SU-DHL-6 (cell line): Measurements from ENCODE around the gene OLIG1.

Experiments
- H2AFZ ChIP-seq: fragments of 200-600 bp; sonication (generic); 2 replicates; pipeline ENCODE4 v1.6.1; 2014; ENCODE audit warnings: low read depth, mild to moderate bottlenecking, moderate library complexity, mixed read lengths, antibody characterized with exemption, low read length; ENCODE audit not compliant: severe bottlenecking
- H3F3A ChIP-seq: fragments of 200-600 bp; shearing (Covaris generic); 2 replicates; pipeline ENCODE4 v1.6.0; 2016; ENCODE audit warnings: antibody characterized with exemption, mild to moderate bottlenecking; ENCODE audit not compliant: insufficient read depth
- H3K27ac ChIP-seq: fragments of 200-600 bp; sonication (generic); 2 replicates; pipeline ENCODE4 v1.5.1; 2016; ENCODE audit warnings: low read depth, mild to moderate bottlenecking, low read length, moderate library complexity, mixed read lengths
- H3K27me3 ChIP-seq: fragments of 200-600 bp; sonication (generic), shearing (Covaris generic); 2 replicates; pipeline ENCODE4 v1.6.0; 2014; ENCODE audit warnings: mild to moderate bottlenecking, low read length
- H3K36me3 ChIP-seq: fragments of 200-600 bp; sonication (generic); 2 replicates; pipeline ENCODE4 v1.6.1; 2014; ENCODE audit warnings: mild to moderate bottlenecking, low read length, mixed read lengths
- H3K4me2 ChIP-seq: fragments of 300-600, 200-600 bp; shearing (Covaris generic), sonication (generic); 2 replicates; pipeline ENCODE4 v1.6.0; 2014; ENCODE audit warnings: low read length, low read depth, mild to moderate bottlenecking; ENCODE audit not compliant: poor library complexity, severe bottlenecking
- H3K4me3 ChIP-seq: fragments of 200-600 bp; sonication (generic); 2 replicates; pipeline ENCODE4 v1.5.1; 2014; ENCODE audit warnings: antibody characterized with exemption, low read length, mild to moderate bottlenecking, mixed read lengths; ENCODE audit not compliant: insufficient read depth, poor library complexity, severe bottlenecking
- H3K79me2 ChIP-seq: fragments of 200-600 bp; sonication (generic); 2 replicates; pipeline ENCODE4 v1.6.1; 2014; ENCODE audit warnings: mild to moderate bottlenecking, low read length, moderate library complexity; ENCODE audit not compliant: insufficient read depth
- H3K9ac ChIP-seq: fragments of 200-600 bp; sonication (generic); 2 replicates; pipeline ENCODE4 v1.7.0; 2014; ENCODE audit warnings: mild to moderate bottlenecking, low read length
- H3K9me2 ChIP-seq: fragments of 200-600 bp; sonication (generic); replicated peaks from 2 replicates; pipeline ENCODE4 v1.6.1; 2014; ENCODE audit warnings: low read length; ENCODE audit not compliant: insufficient read depth
- H3K9me3 ChIP-seq: fragments of 200-600 bp; sonication (generic); 2 replicates; pipeline ENCODE4 v1.6.1; 2014; ENCODE audit warnings: low read length, mixed read lengths; ENCODE audit not compliant: insufficient read depth
- H4K20me1 ChIP-seq: fragments of 200-600 bp; sonication (generic); 2 replicates; pipeline ENCODE4 v1.6.1; 2014; ENCODE audit warnings: low read depth, mild to moderate bottlenecking, antibody characterized with exemption, low read length, moderate library complexity, mixed read lengths
- EZH2phosphoT487 ChIP-seq: fragments of 200-600 bp; sonication (generic), shearing (Covaris generic); conservative IDR thresholded peaks from 2 replicates; pipeline ENCODE4 v1.6.1; 2018; ENCODE audit warnings: mild to moderate bottlenecking, antibody characterized with exemption, low read length, moderate library complexity, mixed read lengths
- TF ChIP-seq, protein P1 (sequence below): fragments of 200-600 bp; sonication (generic); IDR thresholded peaks from one replicate; pipeline ENCODE4 v1.5.1; 2017; ENCODE audit warnings: antibody characterized with exemption, mild to moderate bottlenecking, low read length, moderate library complexity; ENCODE audit not compliant: insufficient read depth, poor library complexity, severe bottlenecking

The OLIG1 gene

GRCh38 chr21:33057385-33057940 lies 12.5 kb upstream of the OLIG1 start:
- Histone ChIP-seq H3K9ac (no peak overlapping the region), H3K9me2 (no peaks in the 10 kb centered on the region), H3F3A (no peaks in the 10 kb centered on the region), H4K20me1 (no peaks in the 10 kb centered on the region), H3K27ac (no peak overlapping the region), H3K36me3 (no peaks in the 10 kb centered on the region), H3K27me3 (no peaks in the 10 kb centered on the region), H3K4me2 (no peak overlapping the region), H3K9me3 (no peaks in the 10 kb centered on the region), H2AFZ (no peak overlapping the region), H3K4me3 (no peak overlapping the region), H3K79me2 (no peaks in the 10 kb centered on the region)
- TF ChIP-seq EZH2phosphoT487, result no peak
- TF ChIP-seq, protein P1, sequence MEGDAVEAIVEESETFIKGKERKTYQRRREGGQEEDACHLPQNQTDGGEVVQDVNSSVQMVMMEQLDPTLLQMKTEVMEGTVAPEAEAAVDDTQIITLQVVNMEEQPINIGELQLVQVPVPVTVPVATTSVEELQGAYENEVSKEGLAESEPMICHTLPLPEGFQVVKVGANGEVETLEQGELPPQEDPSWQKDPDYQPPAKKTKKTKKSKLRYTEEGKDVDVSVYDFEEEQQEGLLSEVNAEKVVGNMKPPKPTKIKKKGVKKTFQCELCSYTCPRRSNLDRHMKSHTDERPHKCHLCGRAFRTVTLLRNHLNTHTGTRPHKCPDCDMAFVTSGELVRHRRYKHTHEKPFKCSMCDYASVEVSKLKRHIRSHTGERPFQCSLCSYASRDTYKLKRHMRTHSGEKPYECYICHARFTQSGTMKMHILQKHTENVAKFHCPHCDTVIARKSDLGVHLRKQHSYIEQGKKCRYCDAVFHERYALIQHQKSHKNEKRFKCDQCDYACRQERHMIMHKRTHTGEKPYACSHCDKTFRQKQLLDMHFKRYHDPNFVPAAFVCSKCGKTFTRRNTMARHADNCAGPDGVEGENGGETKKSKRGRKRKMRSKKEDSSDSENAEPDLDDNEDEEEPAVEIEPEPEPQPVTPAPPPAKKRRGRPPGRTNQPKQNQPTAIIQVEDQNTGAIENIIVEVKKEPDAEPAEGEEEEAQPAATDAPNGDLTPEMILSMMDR, result no peak

GRCh38 chr21:33058527-33058926 lies 11.4 kb upstream of the OLIG1 start:
- no peak overlapping the region for H3K4me2 ChIP-seq
- H3K9ac ChIP-seq, result no peak overlapping the region
- H3K9me2 ChIP-seq, result no peaks in the 10 kb centered on the region
- H2AFZ ChIP-seq, result no peak overlapping the region
- H3K27ac ChIP-seq, result no peak overlapping the region
- no peaks in the 10 kb centered on the region for H3F3A ChIP-seq
- no peaks in the 10 kb centered on the region for H3K36me3 ChIP-seq
- no peak for TF ChIP-seq EZH2phosphoT487
- TF ChIP-seq, protein P1, result no peak
- H3K27me3 ChIP-seq, result no peaks in the 10 kb centered on the region
- no peaks in the 10 kb centered on the region for H3K79me2 ChIP-seq
- H3K9me3 ChIP-seq, result no peaks in the 10 kb centered on the region
- H4K20me1 ChIP-seq, result no peaks in the 10 kb centered on the region
- no peak overlapping the region for H3K4me3 ChIP-seq

- no peak for TF ChIP-seq EZH2phosphoT487
- TF ChIP-seq, protein P1, result no peak
- H3K79me2 ChIP-seq, result no peaks in the 10 kb centered on the region
- no peaks in the 10 kb centered on the region for H3F3A ChIP-seq
- H3K27ac ChIP-seq, result no peak overlapping the region
- H3K9me3 ChIP-seq, result no peaks in the 10 kb centered on the region
- H2AFZ ChIP-seq, result no peak overlapping the region
- H3K27me3 ChIP-seq, result no peaks in the 10 kb centered on the region
- no peak overlapping the region for H3K4me3 ChIP-seq
- no peak overlapping the region for H3K4me2 ChIP-seq
- H4K20me1 ChIP-seq, result no peaks in the 10 kb centered on the region
- H3K36me3 ChIP-seq, result no peaks in the 10 kb centered on the region
- H3K9me2 ChIP-seq, result no peaks in the 10 kb centered on the region
- H3K9ac ChIP-seq, result no peak overlapping the region
These were observed 11.0 kb upstream of the OLIG1 start for GRCh38 chr21:33058957-33059356.
